ENCODE data around the gene CNTNAP2. TPM values are rescaled to one million over a fixed set of nuclear protein-coding genes. Genes with fewer than 3 reads are reported as not detected.

Gene CNTNAP2
- total RNA-seq, 1 experiment from 2014 or later, result 42.5 TPM

DNA sequence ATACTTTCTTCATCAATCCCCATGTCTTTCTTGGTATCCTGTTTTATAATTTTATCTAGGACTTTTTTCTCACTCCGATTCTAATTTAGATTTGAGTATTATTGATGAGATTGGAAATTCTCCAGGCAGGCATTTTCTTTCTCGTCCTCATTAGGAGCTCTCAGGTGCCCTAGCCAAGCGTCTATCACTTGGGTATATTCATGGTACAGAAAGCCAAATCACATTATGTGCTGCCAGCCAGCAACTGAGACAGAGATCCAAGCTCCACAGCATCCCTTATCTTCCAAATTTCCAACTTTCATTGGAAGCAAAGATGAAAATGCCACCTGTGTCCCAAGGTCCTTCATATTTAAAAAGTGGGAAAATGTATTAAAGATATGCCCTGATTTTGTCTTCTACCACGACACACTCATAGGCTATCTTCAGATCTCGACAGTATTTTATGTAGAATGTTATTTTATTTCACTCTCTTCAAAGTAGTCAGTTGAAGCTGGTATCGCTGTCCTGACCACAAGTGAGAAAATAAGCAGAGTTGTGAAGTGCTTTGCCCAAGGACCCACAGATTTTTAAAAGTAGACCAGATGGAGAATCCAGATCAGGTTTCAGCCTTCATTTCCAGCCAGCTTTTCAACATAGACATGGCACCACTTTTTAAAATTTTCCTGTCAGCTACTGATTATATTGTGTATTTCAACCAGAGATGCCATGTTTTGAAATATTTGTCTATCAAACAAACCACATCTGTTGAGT, 773.4 kb downstream of the CNTNAP2 start:
- DNase-seq, result no peak
- Histone ChIP-seq H3K4me1 (no peaks in the 10 kb centered on the region), H3K27me3 (replicated peaks; ENCODE audit: control insufficient read depth, insufficient read depth, low read length) (no peaks in the 10 kb centered on the region), H3K36me3 (ENCODE audit: control insufficient read depth, insufficient read depth, low read length) (no peaks in the 10 kb centered on the region), H3K9me3 (0 out of 2 replicates have a peak, but pooled peaks cover 3% of the 10 kb centered on the region), H3K4me3 (ENCODE audit: low read depth, low read length) (no peak overlapping the region)
- H3K27me3 Mint-ChIP-seq (ENCODE audit: insufficient read depth, unreplicated experiment), result no peaks in the 10 kb centered on the region
- H3K4me3 Mint-ChIP-seq (ENCODE audit: unreplicated experiment), result no peak overlapping the region
- H3K36me3 Mint-ChIP-seq (ENCODE audit: insufficient read depth, unreplicated experiment), result no peaks in the 10 kb centered on the region
- CTCF ChIA-PET, result no interaction called here
- H3K27ac Mint-ChIP-seq (ENCODE audit: unreplicated experiment), result no peak overlapping the region
- no peaks in the 10 kb centered on the region for H3K4me1 Mint-ChIP-seq (ENCODE audit: low read depth, unreplicated experiment)
- POLR2A ChIA-PET, result no interaction called here
- TF ChIP-seq, protein P1, sequence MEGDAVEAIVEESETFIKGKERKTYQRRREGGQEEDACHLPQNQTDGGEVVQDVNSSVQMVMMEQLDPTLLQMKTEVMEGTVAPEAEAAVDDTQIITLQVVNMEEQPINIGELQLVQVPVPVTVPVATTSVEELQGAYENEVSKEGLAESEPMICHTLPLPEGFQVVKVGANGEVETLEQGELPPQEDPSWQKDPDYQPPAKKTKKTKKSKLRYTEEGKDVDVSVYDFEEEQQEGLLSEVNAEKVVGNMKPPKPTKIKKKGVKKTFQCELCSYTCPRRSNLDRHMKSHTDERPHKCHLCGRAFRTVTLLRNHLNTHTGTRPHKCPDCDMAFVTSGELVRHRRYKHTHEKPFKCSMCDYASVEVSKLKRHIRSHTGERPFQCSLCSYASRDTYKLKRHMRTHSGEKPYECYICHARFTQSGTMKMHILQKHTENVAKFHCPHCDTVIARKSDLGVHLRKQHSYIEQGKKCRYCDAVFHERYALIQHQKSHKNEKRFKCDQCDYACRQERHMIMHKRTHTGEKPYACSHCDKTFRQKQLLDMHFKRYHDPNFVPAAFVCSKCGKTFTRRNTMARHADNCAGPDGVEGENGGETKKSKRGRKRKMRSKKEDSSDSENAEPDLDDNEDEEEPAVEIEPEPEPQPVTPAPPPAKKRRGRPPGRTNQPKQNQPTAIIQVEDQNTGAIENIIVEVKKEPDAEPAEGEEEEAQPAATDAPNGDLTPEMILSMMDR (IDR thresholded peaks at IDR 0.05; ENCODE audit: insufficient read depth in 1 of 2, low read depth in 1 of 2, low read length in 1 of 2, severe bottlenecking in 1 of 2, unreplicated experiment in 1 of 2), result no peak
- BruUV-seq (replicated peaks), result no TSS peak
- intact Hi-C loops (cut with micrococcal nuclease; ENCODE audit: unreplicated experiment), result no loop called here
- no peaks in the 10 kb centered on the region for H3K9me3 Mint-ChIP-seq (ENCODE audit: unreplicated experiment)

DNA sequence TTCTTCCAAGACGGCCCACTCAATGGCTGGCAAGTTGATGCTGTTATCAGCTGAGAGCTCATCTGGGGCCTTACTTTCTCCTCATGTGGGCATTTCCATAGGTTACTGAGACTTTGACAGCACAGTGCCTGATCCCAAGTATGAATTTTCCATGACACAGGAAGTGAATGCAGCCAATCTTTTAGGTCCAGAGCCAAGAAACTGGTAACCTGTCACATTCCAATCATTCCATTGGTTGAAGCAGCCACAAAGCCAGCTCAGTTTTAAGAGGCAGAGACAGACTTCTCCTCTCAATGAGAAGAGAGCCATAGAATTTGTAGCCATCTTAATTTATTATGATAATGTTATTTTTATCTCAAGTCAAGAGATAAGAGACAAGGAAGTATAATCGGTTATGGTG, 775.5 kb downstream of the CNTNAP2 start:
- no peak for DNase-seq
- intact Hi-C loops (cut with micrococcal nuclease; ENCODE audit: unreplicated experiment), result no loop called here
- TF ChIP-seq, protein P1 (IDR thresholded peaks at IDR 0.05; ENCODE audit: insufficient read depth in 1 of 2, low read depth in 1 of 2, low read length in 1 of 2, severe bottlenecking in 1 of 2, unreplicated experiment in 1 of 2), result no peak
- ChIA-PET POLR2A (no interaction called here), CTCF (no interaction called here)
- Histone ChIP-seq H3K4me3 (ENCODE audit: low read depth, low read length) (no peak overlapping the region), H3K9me3 (0 out of 2 replicates have a peak, but pooled peaks cover 3% of the 10 kb centered on the region), H3K36me3 (ENCODE audit: control insufficient read depth, insufficient read depth, low read length) (no peaks in the 10 kb centered on the region), H3K27me3 (replicated peaks; ENCODE audit: control insufficient read depth, insufficient read depth, low read length) (no peaks in the 10 kb centered on the region), H3K4me1 (no peaks in the 10 kb centered on the region)
- BruUV-seq (replicated peaks), result no TSS peak
- Mint-ChIP-seq H3K36me3 (ENCODE audit: insufficient read depth, unreplicated experiment) (no peaks in the 10 kb centered on the region), H3K27me3 (ENCODE audit: insufficient read depth, unreplicated experiment) (no peaks in the 10 kb centered on the region), H3K4me1 (ENCODE audit: low read depth, unreplicated experiment) (no peaks in the 10 kb centered on the region), H3K9me3 (ENCODE audit: unreplicated experiment) (no peaks in the 10 kb centered on the region), H3K4me3 (ENCODE audit: unreplicated experiment) (no peak overlapping the region), H3K27ac (ENCODE audit: unreplicated experiment) (no peak overlapping the region)

DNA sequence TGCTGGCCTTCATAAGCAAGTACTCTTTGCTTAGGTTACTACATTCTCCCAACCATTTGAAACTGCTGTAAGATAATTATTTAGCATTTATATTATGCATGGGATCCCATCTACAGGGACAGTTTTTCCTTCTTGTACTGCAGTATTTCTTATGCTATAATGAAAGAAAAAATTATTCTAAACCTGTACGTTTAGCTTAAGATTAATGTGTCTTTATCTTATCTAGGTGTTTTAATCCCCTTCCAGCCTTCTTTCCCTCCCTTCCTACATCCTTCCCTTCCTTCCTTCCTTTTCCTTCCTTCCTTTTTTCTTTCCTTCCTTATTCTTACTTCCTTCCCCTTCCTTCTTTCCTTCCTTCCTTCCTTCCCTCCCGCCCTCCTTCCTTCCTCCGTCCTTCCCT, 778.3 kb downstream of the CNTNAP2 start:
- Histone ChIP-seq H3K4me1 (no peaks in the 10 kb centered on the region), H3K4me3 (ENCODE audit: low read depth, low read length) (no peak overlapping the region), H3K27me3 (replicated peaks; ENCODE audit: control insufficient read depth, insufficient read depth, low read length) (no peaks in the 10 kb centered on the region), H3K36me3 (ENCODE audit: control insufficient read depth, insufficient read depth, low read length) (no peaks in the 10 kb centered on the region), H3K9me3 (0 out of 2 replicates have a peak, but pooled peaks cover 3% of the 10 kb centered on the region)
- no TSS peak for BruUV-seq (replicated peaks)
- TF ChIP-seq, protein P1 (IDR thresholded peaks at IDR 0.05; ENCODE audit: insufficient read depth in 1 of 2, low read depth in 1 of 2, low read length in 1 of 2, severe bottlenecking in 1 of 2, unreplicated experiment in 1 of 2), result no peak
- DNase-seq, result no peak
- Mint-ChIP-seq H3K4me3 (ENCODE audit: unreplicated experiment) (no peak overlapping the region), H3K27me3 (ENCODE audit: insufficient read depth, unreplicated experiment) (no peaks in the 10 kb centered on the region), H3K27ac (ENCODE audit: unreplicated experiment) (no peak overlapping the region), H3K4me1 (ENCODE audit: low read depth, unreplicated experiment) (no peaks in the 10 kb centered on the region), H3K9me3 (ENCODE audit: unreplicated experiment) (no peaks in the 10 kb centered on the region), H3K36me3 (ENCODE audit: insufficient read depth, unreplicated experiment) (no peaks in the 10 kb centered on the region)
- POLR2A ChIA-PET, result no interaction called here
- intact Hi-C loops (cut with micrococcal nuclease; ENCODE audit: unreplicated experiment), result no loop called here
- CTCF ChIA-PET, result no interaction called here

Data from Caco-2 (cell line).